HT-29 (cell line): ENCODE data around the gene ROBO2. TPM values are rescaled to one million over a fixed set of nuclear protein-coding genes. Genes with fewer than 3 reads are reported as not detected.

ENCODE experiments used
- DNase-seq: peaks from one replicate; pipeline ENCODE4 v3.0.0-alpha.2; 2015; ENCODE audit warnings: low spot score
- total RNA-seq: library from RNA; depleted of rRNA; stranded (reverse); fragments of >200 nt; shearing (Covaris generic); gene quantifications from 2 replicates; pipeline ENCODE4 v1.2.3, GENCODE V29; 2014

ROBO2 gene
- total RNA-seq, 1 experiment from 2014 or later: 2.8 TPM

DNA sequence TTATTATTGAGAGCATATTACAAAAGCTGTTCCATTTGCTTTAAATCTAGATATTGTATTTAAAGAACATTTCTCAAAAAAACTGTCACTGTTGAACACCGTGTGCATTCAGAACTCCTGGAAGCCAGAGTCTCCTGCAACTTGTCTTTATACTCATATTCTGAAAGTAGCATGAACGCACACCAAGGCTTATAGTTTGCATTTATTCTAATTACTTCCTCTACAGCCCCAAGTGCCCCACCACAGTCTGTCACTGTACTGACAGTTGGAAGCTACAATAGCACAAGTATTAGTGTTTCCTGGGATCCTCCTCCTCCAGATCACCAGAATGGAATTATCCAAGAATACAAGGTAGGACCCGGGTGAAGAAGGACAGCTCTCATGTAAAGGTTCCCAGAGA, 537.4 kb downstream of the ROBO2 start:
- DNase-seq: no peak

DNA sequence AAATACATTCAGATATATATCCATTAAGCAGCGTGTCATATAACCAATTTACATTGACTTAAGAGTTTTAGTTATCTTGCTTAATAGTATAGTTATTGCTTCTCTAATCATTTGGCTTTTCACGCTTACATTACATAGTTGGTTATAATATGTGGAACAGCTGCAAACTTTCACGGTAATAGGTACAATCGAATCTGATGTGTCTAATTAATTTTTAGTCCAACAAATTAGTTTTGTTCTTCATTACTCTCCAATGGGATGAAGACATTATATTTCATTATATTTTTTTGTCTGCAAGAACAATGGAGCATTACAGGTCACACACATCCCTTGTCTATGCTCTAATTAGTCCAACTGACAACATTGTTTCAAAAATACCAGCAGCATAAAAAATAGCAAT, 546.3 kb downstream of the ROBO2 start:
- DNase-seq: no peak

DNA sequence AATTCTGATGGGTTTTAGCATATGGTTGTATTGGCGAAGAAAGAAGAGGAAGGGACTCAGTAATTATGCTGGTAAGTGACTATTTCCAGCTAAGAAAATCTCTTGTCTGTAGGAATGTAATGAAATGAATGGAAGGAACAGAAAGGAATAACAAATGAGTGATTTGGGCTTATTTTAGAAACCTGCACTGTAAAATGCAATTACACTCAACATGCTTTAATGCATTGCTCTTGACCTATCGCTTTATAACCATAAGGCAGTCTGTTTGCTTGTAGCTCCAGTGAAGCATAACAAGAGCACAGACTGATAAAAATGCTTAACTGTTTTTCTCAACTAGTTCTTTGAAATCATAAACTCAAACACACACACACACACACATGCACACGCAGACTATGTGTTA, 549.0 kb downstream of the ROBO2 start:
- DNase-seq: no peak

DNA sequence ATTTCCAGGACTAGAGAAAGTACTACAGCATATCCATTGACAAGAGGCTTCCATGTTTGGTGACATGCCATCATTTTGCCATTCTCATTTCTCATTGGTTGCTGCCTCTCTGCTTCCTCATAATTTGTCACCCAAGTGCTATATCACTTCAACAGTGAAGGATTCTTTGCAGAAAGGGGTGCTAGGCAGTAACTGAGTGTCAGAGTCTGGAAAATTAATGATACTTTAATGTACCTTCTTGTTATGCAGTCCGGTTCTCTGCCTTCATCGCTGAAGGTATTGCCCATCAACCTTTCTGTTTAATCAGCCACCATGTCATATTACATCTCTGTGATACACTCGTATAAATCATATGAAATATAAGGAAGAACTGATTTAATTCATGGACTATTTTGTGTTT, 550.3 kb downstream of the ROBO2 start:
- DNase-seq: no peak

DNA sequence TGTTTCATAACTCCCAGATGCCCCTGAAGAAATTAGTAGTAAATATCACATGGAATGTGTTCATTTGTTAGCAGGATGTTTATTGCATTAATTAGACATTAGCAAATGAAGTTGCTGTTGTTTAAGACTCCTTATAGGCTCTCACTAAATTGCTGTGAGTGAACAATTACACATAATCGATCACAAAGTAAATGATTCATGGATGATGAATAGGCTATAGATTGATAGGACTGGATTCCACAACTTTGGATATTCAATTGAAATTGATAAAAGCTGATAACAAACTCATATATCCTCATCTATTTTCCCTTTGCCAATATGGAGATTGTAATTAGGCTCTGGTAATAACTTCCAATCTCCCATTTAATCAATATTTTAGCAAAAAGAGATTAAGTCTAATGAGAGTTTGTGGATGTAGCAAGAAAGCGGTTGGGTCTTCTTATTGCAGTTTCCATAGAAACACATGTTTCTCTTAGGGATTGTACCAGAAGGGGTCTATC, 555.5 kb downstream of the ROBO2 start:
- DNase-seq: no peak

DNA sequence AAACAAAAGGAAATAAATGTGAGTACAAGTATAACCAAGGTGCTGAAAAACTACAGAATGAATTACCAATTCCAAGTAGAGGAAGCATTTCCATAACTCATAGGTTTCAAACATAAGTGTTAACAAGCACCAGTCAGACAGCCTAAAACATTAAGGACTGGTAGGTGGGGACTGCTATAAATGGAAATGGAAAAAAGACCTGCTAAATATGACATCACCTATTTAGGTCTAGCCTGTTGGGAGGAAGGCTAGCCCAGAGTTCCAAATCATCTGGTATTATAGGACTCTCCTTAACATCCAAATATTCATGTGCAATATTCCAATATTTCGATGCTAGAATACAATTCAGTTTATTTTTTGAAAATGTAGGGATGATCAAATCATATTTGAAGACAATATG, 560.0 kb downstream of the ROBO2 start:
- DNase-seq: no peak

DNA sequence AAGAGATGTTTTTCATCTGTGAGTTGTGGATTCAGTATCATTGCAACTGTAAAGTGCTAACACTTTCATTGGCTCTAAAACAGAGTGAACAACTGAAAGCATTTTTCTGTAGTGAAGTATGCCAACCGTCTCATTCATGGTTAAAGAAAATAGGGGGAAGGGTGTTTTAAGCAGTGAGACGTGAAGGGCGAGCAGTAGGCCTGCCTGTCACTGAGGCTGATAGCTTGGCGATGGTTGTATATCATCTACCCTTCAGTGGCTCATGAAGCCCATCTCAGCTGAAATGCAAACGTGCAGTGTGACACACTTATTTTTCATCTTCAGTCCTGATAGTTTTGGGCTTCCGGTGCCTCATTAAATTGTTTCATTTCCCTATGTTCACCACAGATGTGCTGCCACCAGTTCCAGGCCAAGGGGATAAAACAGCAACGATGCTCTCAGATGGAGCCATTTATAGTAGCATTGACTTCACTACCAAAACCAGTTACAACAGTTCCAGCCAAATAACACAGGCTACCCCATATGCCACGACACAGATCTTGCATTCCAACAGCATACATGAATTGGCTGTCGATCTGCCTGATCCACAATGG, 562.0 kb downstream of the ROBO2 start:
- DNase-seq: no peak

DNA sequence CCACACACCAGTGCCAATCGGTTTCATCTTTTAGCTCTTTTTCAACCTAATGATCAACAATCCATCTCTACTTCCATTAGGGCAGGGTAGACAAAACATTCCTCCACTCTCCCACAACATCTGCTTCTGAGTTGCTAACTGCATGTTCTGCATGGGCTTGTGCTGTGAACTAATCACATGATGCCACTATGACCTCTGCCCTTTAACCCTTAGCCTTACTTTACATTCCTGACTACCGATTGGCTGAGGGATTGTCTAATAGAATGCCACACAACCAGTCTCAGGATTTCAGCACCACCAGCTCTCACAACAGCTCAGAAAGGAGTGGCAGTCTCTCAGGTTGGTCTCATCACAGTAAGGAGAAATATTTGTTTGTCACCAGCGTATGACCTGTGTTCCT, 562.8 kb downstream of the ROBO2 start:
- DNase-seq: no peak

DNA sequence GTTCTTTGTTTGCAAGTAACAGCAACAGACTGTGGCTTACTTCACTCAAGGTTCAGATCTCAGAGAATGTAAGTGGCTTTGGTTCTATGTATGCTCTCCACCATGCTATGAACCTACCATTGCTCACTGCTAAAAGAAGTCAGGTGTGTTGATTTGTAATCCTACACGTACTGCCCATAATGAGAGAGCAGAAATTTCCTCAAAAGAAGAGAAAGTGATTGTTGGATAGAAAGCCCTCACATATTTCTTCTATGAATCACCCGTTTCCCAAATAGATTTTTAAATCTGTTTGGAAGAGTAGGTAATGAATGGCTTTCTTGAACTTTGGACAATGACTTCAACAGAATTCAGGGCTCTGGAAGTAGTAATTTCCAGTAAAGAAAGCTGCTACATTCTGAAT, 565.4 kb downstream of the ROBO2 start:
- no peak for DNase-seq

DNA sequence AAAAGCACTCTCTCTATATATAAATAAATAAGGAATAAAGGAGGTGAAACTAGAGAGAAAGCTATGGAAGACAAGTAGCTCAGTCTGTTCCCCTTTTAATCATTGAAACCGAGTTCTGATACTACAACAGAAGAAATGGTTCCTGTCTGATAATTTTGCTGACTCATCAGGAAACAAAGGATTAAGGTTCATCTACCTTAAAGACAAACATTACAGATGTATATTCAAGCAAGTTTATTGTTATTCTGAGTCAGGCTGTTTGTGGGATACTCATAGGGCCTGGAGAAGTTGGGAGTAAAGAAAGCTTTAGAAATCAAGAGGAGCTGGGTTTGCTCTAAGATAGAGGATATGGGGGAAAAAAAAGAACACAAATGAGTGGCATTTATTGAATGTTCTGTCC, 566.0 kb downstream of the ROBO2 start:
- no peak for DNase-seq

DNA sequence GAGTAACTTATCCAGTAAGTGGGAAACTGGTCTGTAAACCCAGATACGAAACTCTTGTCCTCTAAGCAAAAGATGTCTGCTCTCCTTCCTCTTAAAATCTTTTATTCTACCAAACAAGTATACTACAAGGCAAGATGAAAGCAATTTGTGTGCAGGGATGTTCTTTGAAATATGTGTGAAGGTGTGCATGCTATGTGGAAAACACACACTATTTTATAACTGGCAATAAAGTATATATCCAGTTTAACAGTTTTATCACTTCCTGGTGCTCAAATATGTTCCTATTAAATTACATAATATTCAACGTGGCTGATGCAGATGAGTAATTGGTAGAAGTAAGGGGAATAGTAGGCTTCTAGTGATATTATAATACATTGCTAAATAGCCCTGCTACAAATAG, 566.5 kb downstream of the ROBO2 start:
- DNase-seq: no peak

DNA sequence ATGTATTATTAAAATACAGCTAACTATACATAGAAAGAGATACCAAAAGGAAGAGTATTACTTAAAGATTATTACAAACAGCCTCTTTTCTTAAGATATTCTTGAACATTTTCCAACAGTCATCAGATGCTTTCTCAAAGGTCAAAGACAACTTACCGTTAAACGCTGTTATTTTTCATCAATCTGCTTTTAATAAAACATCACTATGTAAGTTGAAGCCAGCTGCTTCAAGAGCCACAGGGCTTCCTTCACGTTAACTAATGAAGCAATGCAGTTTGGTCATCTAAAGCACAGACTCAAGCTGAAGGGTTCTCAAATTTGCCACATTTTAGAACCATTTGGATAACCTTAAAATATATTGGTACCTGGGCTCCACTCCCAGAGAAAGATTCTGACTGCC, 578.8 kb downstream of the ROBO2 start:
- DNase-seq: no peak

DNA sequence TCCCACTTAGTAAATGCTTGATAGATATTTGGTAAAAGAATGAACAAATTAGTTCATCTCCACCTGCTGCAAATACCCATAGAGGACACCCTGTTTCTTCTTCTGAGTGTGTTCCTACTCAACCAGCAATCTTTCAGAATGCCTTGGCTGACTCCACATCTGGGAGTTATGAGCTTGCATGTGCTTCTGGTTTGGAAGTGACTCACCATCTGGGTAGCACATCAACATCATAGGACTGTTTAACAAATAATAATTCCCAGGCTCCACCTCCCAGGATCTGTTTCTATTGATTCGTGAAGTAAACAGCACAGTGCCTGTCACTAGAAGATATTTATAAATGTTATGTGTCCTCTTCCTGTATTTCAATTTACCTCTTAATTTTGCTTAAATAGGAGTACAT, 580.1 kb downstream of the ROBO2 start:
- DNase-seq: no peak

DNA sequence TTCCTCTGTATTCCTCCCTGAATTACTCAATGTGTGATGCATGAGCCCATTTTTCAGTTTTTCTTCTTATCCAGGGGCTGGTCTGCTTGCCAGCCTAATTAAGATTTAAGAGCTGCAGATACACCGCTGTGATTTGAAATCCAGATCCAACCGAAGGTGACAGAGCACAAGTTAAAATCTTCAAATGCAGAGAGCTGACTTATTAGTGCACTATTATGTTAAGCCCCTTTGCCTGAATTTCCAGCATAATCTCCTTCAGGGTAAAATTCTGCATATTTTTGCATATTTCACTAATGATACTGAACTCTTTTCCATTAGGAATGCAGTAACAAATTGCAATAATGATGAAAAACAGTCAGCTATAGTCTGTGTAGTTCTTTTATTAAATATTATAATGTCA, 583.6 kb downstream of the ROBO2 start:
- DNase-seq: no peak

DNA sequence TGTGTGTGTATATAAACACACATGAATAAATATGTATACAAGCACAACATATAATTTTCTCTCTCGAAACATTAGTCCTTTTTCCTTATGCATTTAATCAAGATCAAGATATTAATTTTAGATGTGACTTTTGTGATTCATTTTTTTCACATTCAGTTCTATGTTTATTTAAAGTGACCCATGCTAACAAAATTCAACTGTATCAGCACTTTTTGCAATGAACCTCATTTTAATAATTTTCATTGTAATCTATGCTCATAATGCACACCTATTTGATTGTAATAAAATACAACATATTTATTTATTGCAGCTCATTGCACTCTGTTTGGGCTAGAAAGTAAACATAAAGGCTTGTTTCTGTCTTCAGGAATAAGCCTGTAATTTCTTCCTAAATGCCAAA, 586.3 kb downstream of the ROBO2 start:
- no peak for DNase-seq

DNA sequence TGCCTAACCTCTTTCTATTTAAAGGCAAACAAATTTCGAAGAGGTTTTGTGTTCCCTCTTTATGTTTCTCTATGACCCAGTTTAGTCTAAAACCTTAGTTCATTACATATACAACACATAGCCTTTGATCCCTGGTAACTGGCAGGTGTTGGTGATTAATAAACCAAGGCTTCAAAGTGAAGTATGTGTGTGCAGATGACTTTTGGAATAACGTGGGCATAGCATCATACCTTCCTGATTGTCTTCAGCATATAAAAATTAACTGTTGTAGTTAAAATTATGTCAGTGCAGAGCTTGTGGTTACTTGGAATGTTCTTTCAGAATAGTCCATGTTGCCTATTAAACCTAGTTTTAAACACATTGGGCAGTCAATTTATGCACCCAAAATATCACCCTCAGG, 608.3 kb downstream of the ROBO2 start:
- no peak for DNase-seq

DNA sequence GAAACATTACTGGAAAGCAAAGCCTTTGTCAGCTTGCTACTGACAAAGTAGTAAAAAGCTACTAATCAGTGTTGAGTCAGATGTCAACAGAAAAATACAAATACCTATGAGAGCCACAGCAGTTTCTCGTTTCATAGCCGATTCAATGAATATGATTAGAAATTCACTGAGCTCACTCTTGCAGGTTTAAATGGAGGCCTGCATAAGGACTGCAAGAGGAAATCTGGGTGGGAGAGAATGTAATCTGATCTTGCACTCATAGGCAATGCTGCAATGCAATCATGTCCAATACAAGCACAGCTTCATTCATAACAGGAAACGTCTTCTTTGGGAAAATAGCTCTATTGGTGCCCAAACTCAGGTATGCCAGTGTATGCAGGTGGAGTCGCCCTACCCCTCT, 608.8 kb downstream of the ROBO2 start:
- no peak for DNase-seq

DNA sequence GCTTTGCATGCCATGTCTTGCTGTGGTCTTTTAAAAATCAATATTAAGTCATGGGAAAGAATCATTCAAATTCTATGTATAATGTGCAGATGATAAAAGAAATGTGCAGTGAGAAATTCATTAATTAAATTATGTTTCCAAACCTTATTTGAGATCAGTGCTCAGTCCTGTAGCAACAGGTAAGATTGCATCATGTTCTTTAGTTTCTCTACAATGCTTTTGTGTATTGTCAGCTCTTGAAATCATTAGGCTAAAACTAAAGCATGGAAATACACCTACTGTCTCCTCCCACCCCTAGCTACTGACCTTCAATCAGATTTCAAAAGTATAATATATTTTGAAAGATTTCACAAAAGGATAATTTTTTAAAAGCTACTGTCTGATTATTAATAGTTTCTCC, 612.7 kb downstream of the ROBO2 start:
- DNase-seq: no peak

DNA sequence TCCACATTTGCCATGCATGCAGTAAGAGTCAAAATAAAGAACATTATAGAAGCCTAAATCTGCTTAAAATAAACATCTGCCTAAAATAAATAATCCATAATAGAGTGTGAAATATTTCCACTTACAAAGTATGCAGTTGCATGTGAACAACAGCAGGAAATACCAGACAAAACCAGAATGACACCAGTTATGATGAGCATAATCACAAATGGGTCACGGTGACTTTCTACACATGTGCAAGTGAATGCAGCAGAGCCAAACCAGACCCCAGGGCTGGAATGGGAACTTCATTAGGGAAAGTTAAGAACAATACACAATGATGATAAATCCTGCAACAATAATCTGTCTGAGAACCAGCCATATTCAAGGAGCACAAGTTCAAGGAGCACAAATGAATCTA, 615.5 kb downstream of the ROBO2 start:
- no peak for DNase-seq

DNA sequence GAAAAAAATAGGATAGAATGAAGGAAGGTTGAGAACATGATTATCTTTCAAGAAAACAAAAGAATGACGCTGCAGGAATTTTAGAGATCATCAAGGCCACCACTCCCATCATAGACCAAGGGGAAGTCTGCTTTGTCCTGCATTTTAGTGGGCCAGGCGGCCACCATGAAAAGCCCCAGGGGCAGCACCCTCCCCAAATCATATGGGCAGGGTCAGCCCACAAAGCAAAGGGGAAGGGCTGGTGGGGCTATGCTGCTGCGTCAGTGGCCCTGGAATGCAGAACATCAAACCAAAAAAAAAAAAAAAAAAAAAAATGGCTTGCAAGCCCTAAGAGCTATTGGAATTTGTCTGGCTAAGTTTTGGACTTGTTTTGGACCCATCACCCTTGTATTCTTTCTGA, 620.8 kb downstream of the ROBO2 start:
- DNase-seq: no peak

DNA sequence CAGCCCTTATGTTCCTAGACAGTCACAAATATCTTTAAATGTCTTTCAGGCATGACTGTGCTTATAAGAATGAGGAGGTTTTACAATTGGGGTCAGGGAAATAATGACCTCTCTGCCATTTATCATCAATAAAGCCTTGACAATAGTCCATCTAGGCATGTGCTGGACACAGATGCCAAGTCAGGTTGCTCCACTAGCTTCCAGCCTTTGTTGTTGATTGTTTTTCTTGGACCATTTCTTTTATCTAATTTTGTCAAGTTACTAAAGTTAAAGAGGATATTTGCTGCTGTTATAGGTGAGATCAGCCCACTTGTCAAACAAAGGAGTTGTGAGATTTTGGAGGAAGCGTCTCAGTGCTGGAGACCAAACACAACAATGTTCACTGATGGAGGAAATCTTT, 628.0 kb downstream of the ROBO2 start:
- no peak for DNase-seq

DNA sequence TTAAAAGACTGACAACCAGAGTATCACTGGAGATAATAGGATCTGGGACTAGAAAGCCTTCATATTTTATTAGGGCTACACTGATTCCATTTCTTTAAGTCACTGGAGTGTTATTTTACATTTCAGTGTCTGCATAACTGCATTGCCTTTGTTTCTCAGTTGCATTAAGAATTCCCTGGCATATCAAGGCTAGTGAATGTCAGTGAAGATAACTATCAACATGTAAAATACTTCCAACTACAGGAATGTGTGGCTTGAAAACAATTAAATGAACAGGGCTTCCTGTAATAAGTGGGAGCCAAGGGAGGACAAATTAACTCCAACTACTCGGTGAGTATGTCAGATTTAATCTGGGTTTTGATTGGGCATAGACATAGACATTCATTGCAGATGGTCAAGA, 628.5 kb downstream of the ROBO2 start:
- DNase-seq: no peak

DNA sequence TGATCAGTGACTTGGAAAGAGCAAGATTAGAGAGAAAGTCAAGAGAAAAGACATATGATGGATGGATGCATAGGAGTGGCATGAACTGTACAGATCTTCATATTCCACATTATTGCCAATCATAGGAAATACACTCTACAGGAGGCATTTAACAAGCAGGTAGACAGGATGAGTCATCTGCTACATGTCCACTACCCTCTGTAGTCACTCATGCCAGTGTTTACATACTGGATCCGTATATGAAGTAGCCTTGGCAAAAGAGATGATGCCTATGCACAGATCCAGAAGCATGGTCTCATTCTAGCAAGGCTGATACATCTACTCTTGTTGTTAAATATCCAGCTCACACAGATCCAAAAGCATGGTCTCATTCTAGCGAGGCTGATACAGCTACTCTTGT, 632.1 kb downstream of the ROBO2 start:
- DNase-seq: no peak

DNA sequence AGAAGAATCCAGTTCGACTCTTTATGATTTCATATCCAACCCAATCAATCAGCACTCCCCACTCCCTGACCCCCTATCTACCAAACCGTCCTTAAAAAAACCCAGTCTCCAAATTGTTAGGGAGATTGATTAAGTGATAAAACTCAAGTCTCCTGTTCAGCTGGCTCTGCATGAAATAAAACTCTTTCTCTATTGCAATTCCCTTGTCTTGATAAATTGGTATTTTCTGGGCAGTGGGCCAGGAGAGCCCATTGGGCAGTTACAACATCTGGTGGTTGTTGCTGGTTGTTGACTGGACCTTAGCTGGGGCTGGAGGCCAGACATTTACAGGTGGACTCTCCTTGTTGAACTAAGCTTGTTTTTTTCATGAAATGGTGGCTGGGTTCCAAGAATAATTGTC, 642.3 kb downstream of the ROBO2 start:
- DNase-seq: no peak
